OCI-LY1 (cell line): ENCODE measurements around the gene NPR1.
"Not testable (repeated sequence)": the region's sequence is repeated elsewhere in the genome, so short reads cannot be mapped to it uniquely, and the experiment has no call there.

ENCODE experiments used
- H2AFZ ChIP-seq: fragments of 200-600 bp; sonication (generic), shearing (Covaris generic); 2 replicates; pipeline ENCODE4 v1.6.0; 2014; ENCODE audit warnings: antibody characterized with exemption, mild to moderate bottlenecking, low read length
- H3F3A ChIP-seq: fragments of 200-600 bp; sonication (generic), shearing (Covaris generic); 2 replicates; pipeline ENCODE4 v1.6.0; 2014; ENCODE audit warnings: mild to moderate bottlenecking, antibody characterized with exemption, low read length, moderate library complexity; ENCODE audit not compliant: insufficient read depth
- H3K27ac ChIP-seq: fragments of 200-600 bp; sonication (generic); 2 replicates; pipeline ENCODE4 v1.5.1; 2014; ENCODE audit warnings: low read length, mixed run types, mild to moderate bottlenecking, low read depth; ENCODE audit not compliant: poor library complexity, severe bottlenecking
- H3K27me3 ChIP-seq: fragments of 200-600 bp; sonication (generic); 2 replicates; pipeline ENCODE4 v1.6.0; 2014; ENCODE audit warnings: antibody characterized with exemption, mild to moderate bottlenecking, low read length, moderate library complexity; ENCODE audit not compliant: insufficient read depth
- H3K36me3 ChIP-seq: fragments of 200-600 bp; sonication (generic); 2 replicates; pipeline ENCODE4 v1.6.1; 2014; ENCODE audit warnings: mild to moderate bottlenecking, antibody characterized with exemption, low read length, moderate library complexity, mixed read lengths; ENCODE audit not compliant: insufficient read depth
- H3K4me1 ChIP-seq: fragments of 200-600 bp; sonication (generic); 2 replicates; pipeline ENCODE4 v1.5.1; 2014; ENCODE audit warnings: mild to moderate bottlenecking, low read length, moderate library complexity; ENCODE audit not compliant: insufficient read depth, severe bottlenecking
- H3K4me2 ChIP-seq: fragments of 200-600 bp; sonication (generic), shearing (Covaris generic); 2 replicates; pipeline ENCODE4 v1.6.1; 2014; ENCODE audit warnings: low read length
- H3K4me3 ChIP-seq: fragments of 200-600 bp; sonication (generic); 2 replicates; pipeline ENCODE4 v1.5.1; 2014; ENCODE audit warnings: low read length, low read depth, mild to moderate bottlenecking, mixed read lengths; ENCODE audit not compliant: poor library complexity, severe bottlenecking
- H3K79me2 ChIP-seq: fragments of 200-600 bp; shearing (Covaris generic); 2 replicates; pipeline ENCODE4 v1.6.1; 2016; ENCODE audit warnings: mixed run types, low read length, mixed read lengths; ENCODE audit not compliant: insufficient read depth
- H3K9ac ChIP-seq: fragments of 200-600 bp; sonication (generic), shearing (Covaris generic); 2 replicates; pipeline ENCODE4 v1.6.1; 2014; ENCODE audit warnings: mild to moderate bottlenecking, low read length, mixed read lengths
- H3K9me2 ChIP-seq: fragments of 200-600 bp; sonication (generic), shearing (Covaris generic); 2 replicates; pipeline ENCODE4 v1.6.1; 2014; ENCODE audit warnings: low read depth, mild to moderate bottlenecking, low read length, mixed read lengths
- H3K9me3 ChIP-seq: fragments of 200-600 bp; shearing (Covaris generic); 2 replicates; pipeline ENCODE4 v1.6.1; 2014; ENCODE audit warnings: low read length, mixed read lengths
- H4K20me1 ChIP-seq: fragments of 200-600 bp; sonication (generic), shearing (Covaris generic); 2 replicates; pipeline ENCODE4 v1.6.0; 2016; ENCODE audit warnings: mild to moderate bottlenecking, low read length; ENCODE audit not compliant: insufficient read depth
- EZH2 ChIP-seq: fragments of 200-600 bp; sonication (generic), shearing (Covaris generic); IDR thresholded peaks from 2 replicates; pipeline ENCODE4 v1.8.0; 2017; ENCODE audit warnings: borderline replicate concordance, mixed run types, mild to moderate bottlenecking, antibody characterized with exemption, low read length, moderate library complexity, mixed read lengths
- TF ChIP-seq, protein P1 (sequence below): fragments of 200-600 bp; sonication (generic), shearing (Covaris generic); IDR thresholded peaks from 2 replicates; pipeline ENCODE4 v1.5.1; 2017; ENCODE audit warnings: mild to moderate bottlenecking, antibody characterized with exemption, low read length, moderate library complexity, mixed read lengths

NPR1 gene

GRCh38 chr1:153638261-153638660, 40.2 kb upstream of the NPR1 start:
- Histone ChIP-seq H3K9me2 (no peaks in the 10 kb centered on the region), H3K4me3 (no peak overlapping the region), H3K4me1 (peaks cover 14% of the 10 kb centered on the region), H2AFZ (no peak overlapping the region), H3F3A (no peaks in the 10 kb centered on the region), H3K9me3 (no peaks in the 10 kb centered on the region), H3K79me2 (peaks cover 6% of the 10 kb centered on the region; the same call in 1 of the 2 replicates), H4K20me1 (no peaks in the 10 kb centered on the region), H3K9ac (no peak overlapping the region), H3K27me3 (no peaks in the 10 kb centered on the region), H3K4me2 (no peak overlapping the region), H3K36me3 (peaks cover 75% of the 10 kb centered on the region), H3K27ac (no peak overlapping the region)
- TF ChIP-seq EZH2 = no peak
- TF ChIP-seq, protein P1, sequence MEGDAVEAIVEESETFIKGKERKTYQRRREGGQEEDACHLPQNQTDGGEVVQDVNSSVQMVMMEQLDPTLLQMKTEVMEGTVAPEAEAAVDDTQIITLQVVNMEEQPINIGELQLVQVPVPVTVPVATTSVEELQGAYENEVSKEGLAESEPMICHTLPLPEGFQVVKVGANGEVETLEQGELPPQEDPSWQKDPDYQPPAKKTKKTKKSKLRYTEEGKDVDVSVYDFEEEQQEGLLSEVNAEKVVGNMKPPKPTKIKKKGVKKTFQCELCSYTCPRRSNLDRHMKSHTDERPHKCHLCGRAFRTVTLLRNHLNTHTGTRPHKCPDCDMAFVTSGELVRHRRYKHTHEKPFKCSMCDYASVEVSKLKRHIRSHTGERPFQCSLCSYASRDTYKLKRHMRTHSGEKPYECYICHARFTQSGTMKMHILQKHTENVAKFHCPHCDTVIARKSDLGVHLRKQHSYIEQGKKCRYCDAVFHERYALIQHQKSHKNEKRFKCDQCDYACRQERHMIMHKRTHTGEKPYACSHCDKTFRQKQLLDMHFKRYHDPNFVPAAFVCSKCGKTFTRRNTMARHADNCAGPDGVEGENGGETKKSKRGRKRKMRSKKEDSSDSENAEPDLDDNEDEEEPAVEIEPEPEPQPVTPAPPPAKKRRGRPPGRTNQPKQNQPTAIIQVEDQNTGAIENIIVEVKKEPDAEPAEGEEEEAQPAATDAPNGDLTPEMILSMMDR = no peak

DNA sequence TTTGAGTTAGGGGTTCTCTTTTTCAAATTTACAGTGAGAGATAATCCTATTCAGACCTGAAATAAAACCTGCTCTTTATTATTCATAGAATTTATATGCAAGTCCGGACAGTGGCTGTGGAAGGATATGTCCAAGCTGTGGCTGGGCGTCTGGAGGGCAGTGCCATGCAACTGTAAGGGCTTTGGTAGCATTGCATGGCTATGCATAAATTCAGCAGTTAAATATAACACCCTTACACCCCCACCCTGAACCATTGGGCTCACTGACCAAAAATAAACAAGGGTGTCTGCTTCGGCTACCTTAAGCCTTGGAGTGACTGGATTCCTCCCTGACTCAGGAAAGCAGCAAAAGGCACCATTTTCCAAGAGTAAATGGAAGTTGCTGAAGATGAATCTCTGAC, 39.2 kb upstream of the NPR1 start:
- H3K4me3 ChIP-seq = no peak overlapping the region
- H3F3A ChIP-seq = no peaks in the 10 kb centered on the region
- H3K9me3 ChIP-seq = no peaks in the 10 kb centered on the region
- no peak for TF ChIP-seq EZH2
- TF ChIP-seq, protein P1 = no peak
- peaks cover 10% of the 10 kb centered on the region for H3K4me1 ChIP-seq
- H4K20me1 ChIP-seq = no peaks in the 10 kb centered on the region
- peaks cover 6% of the 10 kb centered on the region; the same call in 1 of the 2 replicates for H3K79me2 ChIP-seq
- no peak overlapping the region for H2AFZ ChIP-seq
- peaks cover 85% of the 10 kb centered on the region for H3K36me3 ChIP-seq
- no peaks in the 10 kb centered on the region for H3K9me2 ChIP-seq
- H3K9ac ChIP-seq = no peak overlapping the region
- H3K27me3 ChIP-seq = no peaks in the 10 kb centered on the region
- no peak overlapping the region for H3K27ac ChIP-seq
- no peak overlapping the region for H3K4me2 ChIP-seq

DNA sequence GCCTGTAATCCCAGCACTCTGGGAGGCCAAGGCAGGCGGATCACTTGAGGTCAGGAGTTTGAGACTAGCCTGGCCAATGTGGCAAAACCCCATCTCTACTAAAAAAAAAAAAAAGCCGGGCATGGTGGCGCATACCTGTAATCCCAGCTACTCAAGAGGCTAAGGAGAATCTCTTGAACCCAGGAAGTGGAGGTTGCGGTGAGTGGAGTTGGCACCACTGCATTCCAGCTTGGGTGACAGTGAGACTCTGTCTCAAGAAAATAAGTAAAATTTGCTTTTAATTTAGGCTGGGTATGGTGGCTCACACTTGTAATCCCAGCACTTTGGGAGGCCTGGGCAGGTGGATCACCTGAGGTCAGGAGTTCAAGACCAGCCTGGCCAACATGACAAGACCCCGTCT, 38.3 kb upstream of the NPR1 start:
- not testable (repeated sequence) for H3K4me2 ChIP-seq, H3K79me2 ChIP-seq
- peaks cover 94% of the 10 kb centered on the region for H3K36me3 ChIP-seq

GRCh38 chr1:153640861-153641260, 37.6 kb upstream of the NPR1 start:
- Histone ChIP-seq H3K27ac (no peak overlapping the region), H3K9me3 (no peaks in the 10 kb centered on the region), H3K4me1 (peaks cover 3% of the 10 kb centered on the region), H3K9ac (no peak overlapping the region), H3F3A (no peaks in the 10 kb centered on the region), H3K36me3 (peaks cover 100% of the 10 kb centered on the region), H4K20me1 (no peaks in the 10 kb centered on the region), H3K4me3 (no peak overlapping the region), H3K27me3 (no peaks in the 10 kb centered on the region), H3K79me2 (no peaks in the 10 kb centered on the region; the same call in 1 of the 2 replicates), H2AFZ (no peak overlapping the region), H3K9me2 (no peaks in the 10 kb centered on the region), H3K4me2 (no peak overlapping the region)
- no peak for TF ChIP-seq EZH2
- TF ChIP-seq, protein P1 = no peak

More for the DNA sequence above, 38.3 kb upstream of the NPR1 start:
- not testable (repeated sequence) for H3K9me3 ChIP-seq, H4K20me1 ChIP-seq, H3K4me1 ChIP-seq, H3F3A ChIP-seq, H3K9ac ChIP-seq, H3K9me2 ChIP-seq, H3K4me3 ChIP-seq, H3K27ac ChIP-seq, H3K27me3 ChIP-seq, H2AFZ ChIP-seq
